ENCODE data around the gene OIP5. TPM values are rescaled to one million over a fixed set of nuclear protein-coding genes. Genes with fewer than 3 reads are reported as not detected.
"Not testable (repeated sequence)": the region's sequence is repeated elsewhere in the genome, so short reads cannot be mapped to it uniquely, and the experiment has no call there.

Gene OIP5
- total RNA-seq, 6 experiments from 2014 or later: 4.1 to 8.0 (median 7.1) TPM

GRCh38 chr15:41262571-41262970 lies 69.8 kb downstream of the OIP5 start:
- no peaks in the 10 kb centered on the region for H3K27me3 Mint-ChIP-seq (ENCODE audit: insufficient read depth)
- no peaks in the 10 kb centered on the region for H3K9me3 Mint-ChIP-seq
- no peak overlapping the region for H3K27ac Mint-ChIP-seq
- H3K4me3 Mint-ChIP-seq: no peak overlapping the region
- peaks cover 8% of the 10 kb centered on the region; the same call in 1 of the 2 replicates for H3K4me1 Mint-ChIP-seq (ENCODE audit: low read depth)
- DNase-seq: no peak
- peaks cover 9% of the 10 kb centered on the region for H3K36me3 Mint-ChIP-seq (ENCODE audit: low read depth)
- TF ChIP-seq CTCF (IDR thresholded peaks at IDR 0.05): no peak

GRCh38 chr15:41260924-41261323 lies 71.5 kb downstream of the OIP5 start:
- not testable (repeated sequence) for H3K36me3 Mint-ChIP-seq (ENCODE audit: low read depth); H3K27me3 Mint-ChIP-seq (ENCODE audit: insufficient read depth); H3K27ac Mint-ChIP-seq; H3K9me3 Mint-ChIP-seq; H3K4me3 Mint-ChIP-seq; DNase-seq
- H3K4me1 Mint-ChIP-seq (ENCODE audit: low read depth): peaks cover 14% of the 10 kb centered on the region

- DNase-seq: no peak
- H3K4me1 Mint-ChIP-seq (ENCODE audit: low read depth): peaks cover 14% of the 10 kb centered on the region
- H3K27me3 Mint-ChIP-seq (ENCODE audit: insufficient read depth): no peaks in the 10 kb centered on the region
- peaks cover 4% of the 10 kb centered on the region; the same call in 1 of the 2 replicates for H3K36me3 Mint-ChIP-seq (ENCODE audit: low read depth)
- TF ChIP-seq CTCF (IDR thresholded peaks at IDR 0.05): no peak
- no peak overlapping the region for H3K27ac Mint-ChIP-seq
- H3K4me3 Mint-ChIP-seq: no peak overlapping the region
- no peaks in the 10 kb centered on the region for H3K9me3 Mint-ChIP-seq
These were observed 72.7 kb downstream of the OIP5 start for GRCh38 chr15:41259546-41260189.

Other genes with a start within 250 kb of the OIP5 start
- 10 to 100 TPM; 18.3 to 23.6 (median 19.4) TPM for gene INO80, start 216.3 kb downstream of the OIP5 start, total RNA-seq (2021; fragmentation: NEBNext Ultra II Directional; extraction: Animal tissue kit (Norgen Biotek cat#: 25700))
- not detected for gene EXD1, start 101.8 kb downstream of the OIP5 start, total RNA-seq (2021; fragmentation: NEBNext Ultra II Directional; extraction: Animal tissue kit (Norgen Biotek cat#: 25700))
- 100 to 1,000 TPM; 104 to 131 (median 117) TPM for gene CHP1, start 101.3 kb downstream of the OIP5 start, total RNA-seq (2021; fragmentation: NEBNext Ultra II Directional; extraction: Animal tissue kit (Norgen Biotek cat#: 25700))
- gene NUSAP1, start 290 bp upstream of the OIP5 start, total RNA-seq (2021; fragmentation: NEBNext Ultra II Directional; extraction: Animal tissue kit (Norgen Biotek cat#: 25700)): 10 to 100 TPM; 30.9 to 69.0 (median 63.6) TPM
- gene NDUFAF1, start 69.9 kb upstream of the OIP5 start, total RNA-seq (2021; fragmentation: NEBNext Ultra II Directional; extraction: Animal tissue kit (Norgen Biotek cat#: 25700)): 10 to 100 TPM; 21.5 to 27.5 (median 25.5) TPM
- 10 to 100 TPM; 32.3 to 38.3 (median 35.8) TPM for gene RTF1, start 84.5 kb upstream of the OIP5 start, total RNA-seq (2021; fragmentation: NEBNext Ultra II Directional; extraction: Animal tissue kit (Norgen Biotek cat#: 25700))
- gene ITPKA, start 161.3 kb upstream of the OIP5 start, total RNA-seq (2021; fragmentation: NEBNext Ultra II Directional; extraction: Animal tissue kit (Norgen Biotek cat#: 25700)): 1 to 10 TPM; 1.2 to 2.4 (median 2.3) TPM
- 1 to 10 TPM in 4 of 6 experiments, under 1 TPM in 2; 0.19 to 1.8 (median 1.2) TPM for gene LTK, start 181.2 kb upstream of the OIP5 start, total RNA-seq (2021; fragmentation: NEBNext Ultra II Directional; extraction: Animal tissue kit (Norgen Biotek cat#: 25700))
- gene RPAP1, start 211.7 kb upstream of the OIP5 start, total RNA-seq (2021; fragmentation: NEBNext Ultra II Directional; extraction: Animal tissue kit (Norgen Biotek cat#: 25700)): 10 to 100 TPM; 27.3 to 39.4 (median 32.2) TPM
- gene TYRO3, start 226.6 kb upstream of the OIP5 start, total RNA-seq (2021; fragmentation: NEBNext Ultra II Directional; extraction: Animal tissue kit (Norgen Biotek cat#: 25700)): 10 to 100 TPM; 16.6 to 27.6 (median 21.9) TPM

Data from HFFc6 (cell line).